Right atrium auricular region (tissue), 2 donors: Measurements from ENCODE around the gene SEC24B. TPM values are rescaled to one million over a fixed set of nuclear protein-coding genes. Genes with fewer than 3 reads are reported as not detected.
A peak's percentile ranks its signal among the peaks of the same experiment; 100 is the strongest.

ENCODE experiments used
- DNase-seq: peaks from one replicate; pipeline ENCODE4 v3.0.0-alpha.2; 2019; ENCODE audit warnings: low spot score
- H3K27ac ChIP-seq, 2 donors: fragments of 200-600 bp; sonication (generic); 1 replicate in 1 of 2; 2 replicates in 1 of 2; pipeline ENCODE4 v1.5.1; 2016 to 2019
- H3K27me3 ChIP-seq, 2 donors: fragments of 200-600 bp; sonication (generic); one replicate each; pipeline versions ENCODE4 v1.5.1 to v1.6.0; 2017 to 2019
- H3K36me3 ChIP-seq: fragments of 200-600 bp; sonication (generic); one replicate; pipeline ENCODE4 v1.5.1; 2016
- H3K4me1 ChIP-seq, 2 donors: fragments of 200-600 bp; sonication (generic); one replicate each; pipeline versions ENCODE4 v1.5.1 to v1.6.0; 2017 to 2019
- H3K4me3 ChIP-seq, 2 donors: fragments of 200-600 bp; sonication (generic); 1 replicate in 1 of 2; 2 replicates in 1 of 2; pipeline ENCODE4 v1.5.1; 2017 to 2019; ENCODE audit warnings: mild to moderate bottlenecking in 1 of 2, moderate library complexity in 1 of 2
- H3K9me3 ChIP-seq, 2 donors: fragments of 200-600 bp; sonication (generic); one replicate each; pipeline ENCODE4 v1.5.1; 2019
- total RNA-seq, 2 donors: library from RNA; depleted of rRNA; stranded (reverse); fragments of >200 nt; gene quantifications; one replicate each; pipeline ENCODE4 v1.1.0, GENCODE V29; 2016
- TF ChIP-seq, protein P1 (sequence below), 2 donors: fragments of 200-600 bp; sonication (generic); IDR thresholded peaks; one replicate each; pipeline ENCODE4 v1.5.1; 2019; ENCODE audit warnings: antibody characterized with exemption in 2 of 2

Gene SEC24B
- total RNA-seq, 2 donors from 2014 or later: 26.3 to 27.4 TPM

DNA sequence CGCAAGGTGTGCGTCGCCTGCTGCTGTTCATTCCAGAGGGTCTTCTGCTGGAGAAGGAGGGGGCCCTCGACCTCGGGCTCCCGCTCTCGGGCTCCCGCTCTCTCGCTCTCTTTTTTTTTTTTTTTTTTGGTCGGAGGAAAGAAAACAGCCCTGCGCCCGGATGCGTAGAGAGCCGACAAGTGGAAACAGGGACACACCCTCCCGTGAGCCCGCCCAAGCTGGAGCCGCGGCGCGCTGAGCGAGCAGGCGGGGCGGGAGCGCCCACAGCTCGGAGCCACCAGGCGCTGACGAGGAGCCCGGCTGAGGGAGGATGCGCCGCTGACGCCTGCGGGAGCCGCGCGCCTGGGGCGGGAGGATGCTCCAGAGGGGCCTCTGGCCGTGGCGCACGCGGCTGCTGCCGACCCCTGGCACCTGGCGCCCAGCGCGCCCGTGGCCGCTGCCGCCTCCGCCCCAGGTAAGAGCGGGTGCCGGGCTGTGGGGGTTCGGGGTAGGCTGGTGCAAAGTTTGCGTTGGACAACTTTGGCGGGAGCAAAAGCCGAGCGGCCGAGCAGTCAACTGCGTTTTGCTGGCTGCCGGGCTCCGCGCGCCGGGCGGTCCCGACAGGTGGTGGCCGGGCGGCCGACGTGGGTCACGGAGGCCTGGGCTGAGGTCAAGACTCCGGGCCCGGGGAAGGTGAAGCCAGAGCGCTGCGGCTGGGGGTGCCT lies 126.5 kb downstream of the SEC24B start, which contains the start of gene MCUB:
MCUB (plus strand) TSS at position 264 of the 704 bp plus-strand sequence; CDS start at position 356, 92 bp downstream.
- H3K4me1 ChIP-seq: peaks cover 0 to 25% of the 10 kb centered on the region in 2 donors
- H3K27ac ChIP-seq: peak within 1 kb of the TSS; percentile 87 to 97
- peak; percentile 90 for DNase-seq
- no peaks in the 10 kb centered on the region for H3K9me3 ChIP-seq
- no peaks in the 10 kb centered on the region for H3K27me3 ChIP-seq
- H3K36me3 ChIP-seq: no peaks in the 10 kb centered on the region
- peak within 1 kb of the TSS; percentile 77 to 90 for H3K4me3 ChIP-seq
- TF ChIP-seq, protein P1, sequence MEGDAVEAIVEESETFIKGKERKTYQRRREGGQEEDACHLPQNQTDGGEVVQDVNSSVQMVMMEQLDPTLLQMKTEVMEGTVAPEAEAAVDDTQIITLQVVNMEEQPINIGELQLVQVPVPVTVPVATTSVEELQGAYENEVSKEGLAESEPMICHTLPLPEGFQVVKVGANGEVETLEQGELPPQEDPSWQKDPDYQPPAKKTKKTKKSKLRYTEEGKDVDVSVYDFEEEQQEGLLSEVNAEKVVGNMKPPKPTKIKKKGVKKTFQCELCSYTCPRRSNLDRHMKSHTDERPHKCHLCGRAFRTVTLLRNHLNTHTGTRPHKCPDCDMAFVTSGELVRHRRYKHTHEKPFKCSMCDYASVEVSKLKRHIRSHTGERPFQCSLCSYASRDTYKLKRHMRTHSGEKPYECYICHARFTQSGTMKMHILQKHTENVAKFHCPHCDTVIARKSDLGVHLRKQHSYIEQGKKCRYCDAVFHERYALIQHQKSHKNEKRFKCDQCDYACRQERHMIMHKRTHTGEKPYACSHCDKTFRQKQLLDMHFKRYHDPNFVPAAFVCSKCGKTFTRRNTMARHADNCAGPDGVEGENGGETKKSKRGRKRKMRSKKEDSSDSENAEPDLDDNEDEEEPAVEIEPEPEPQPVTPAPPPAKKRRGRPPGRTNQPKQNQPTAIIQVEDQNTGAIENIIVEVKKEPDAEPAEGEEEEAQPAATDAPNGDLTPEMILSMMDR (IDR thresholded peaks at IDR 0.05): peak in 1 of 2 donors; percentile 29

DNA sequence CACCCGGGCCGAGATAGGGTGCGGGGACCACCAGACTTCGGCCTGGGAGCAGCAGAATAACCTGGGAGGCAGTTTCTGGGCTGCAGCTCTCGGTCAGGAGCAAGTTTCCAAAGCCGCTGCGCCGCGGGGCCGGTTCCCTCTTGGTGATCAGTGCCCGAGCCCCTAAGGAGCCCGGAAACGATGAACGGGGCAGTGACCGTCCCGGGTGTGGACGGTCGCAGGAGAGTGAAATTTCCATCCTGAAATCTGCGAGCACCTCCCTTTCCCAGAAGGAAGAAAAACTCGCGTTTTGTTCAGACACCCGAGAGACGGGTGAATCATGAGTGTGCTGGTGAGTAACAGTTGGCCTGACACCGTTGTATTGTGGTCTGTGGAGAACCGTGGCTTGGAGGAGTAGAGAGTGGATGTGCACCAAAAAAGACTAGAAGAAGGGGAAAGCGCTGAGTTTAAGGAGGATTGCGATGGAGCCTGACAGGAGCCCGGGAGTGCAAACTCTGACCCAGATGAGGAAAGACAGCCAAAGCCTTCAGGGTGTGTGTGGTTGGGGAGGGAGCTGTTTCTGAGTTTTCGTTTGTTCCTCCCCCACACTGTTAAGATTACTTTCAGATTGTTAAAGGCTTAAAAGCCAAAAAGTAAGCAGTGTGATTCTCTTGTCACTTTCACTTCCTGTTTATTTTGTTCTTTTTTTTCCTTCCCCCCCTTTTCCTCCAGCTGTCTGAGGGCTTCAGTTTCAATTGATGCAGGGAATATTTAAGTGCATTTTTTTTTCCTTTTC lies 127.3 kb downstream of the SEC24B start:
- TF ChIP-seq, protein P1 (IDR thresholded peaks at IDR 0.05): no peak

DNA sequence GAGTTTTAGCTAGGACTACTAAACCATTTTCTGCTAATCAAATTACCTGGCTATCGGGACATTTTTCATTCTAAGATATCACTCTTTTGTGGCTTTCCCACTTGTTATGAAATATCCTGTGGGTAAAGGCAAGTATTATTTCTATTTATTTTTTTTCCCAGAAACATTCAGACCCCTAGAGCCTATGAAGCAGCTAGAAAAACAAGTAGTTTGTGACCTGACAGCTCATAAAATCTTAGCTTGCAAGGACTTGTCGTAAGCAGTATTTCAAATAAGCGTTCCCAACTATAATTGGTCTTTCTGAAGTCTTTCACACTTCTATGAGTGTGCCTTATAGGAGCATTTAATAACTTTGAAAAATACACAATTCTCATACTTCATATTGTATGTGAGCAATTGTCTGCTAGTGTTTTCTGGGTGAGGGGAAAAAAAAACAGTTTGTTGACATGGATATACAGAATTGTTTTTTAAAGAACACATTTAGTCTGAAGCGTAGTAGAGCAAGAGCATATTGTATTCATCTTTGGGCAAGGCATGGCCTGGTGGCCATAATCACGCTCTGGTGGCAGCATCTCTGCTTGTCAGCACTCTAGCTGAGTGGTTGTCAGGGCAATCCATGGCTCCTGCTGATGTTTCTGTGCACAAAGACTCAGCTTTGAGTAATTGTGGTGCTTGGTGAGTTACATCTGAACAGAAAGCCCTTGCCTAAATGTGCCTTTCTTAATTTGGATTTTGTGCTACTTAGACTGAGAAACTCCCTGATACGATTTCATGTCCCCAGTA lies 129.0 kb downstream of the SEC24B start:
- Histone ChIP-seq H3K27me3 (no peaks in the 10 kb centered on the region), H3K9me3 (no peaks in the 10 kb centered on the region), H3K4me1 (peaks cover 0 to 25% of the 10 kb centered on the region in 2 donors), H3K27ac (no peak overlapping the region), H3K4me3 (no peak overlapping the region), H3K36me3 (no peaks in the 10 kb centered on the region)
- DNase-seq: no peak
- TF ChIP-seq, protein P1 (IDR thresholded peaks at IDR 0.05): no peak

More for the DNA sequence above, 127.3 kb downstream of the SEC24B start:
- H3K4me3 ChIP-seq: peak overlapping the region; percentile 77 to 90
- no peaks in the 10 kb centered on the region for H3K36me3 ChIP-seq
- no peaks in the 10 kb centered on the region for H3K9me3 ChIP-seq
- H3K4me1 ChIP-seq: peaks cover 0 to 25% of the 10 kb centered on the region in 2 donors
- H3K27ac ChIP-seq: peak overlapping the region; percentile 87 to 97
- H3K27me3 ChIP-seq: no peaks in the 10 kb centered on the region
- peak; percentile 74 for DNase-seq

DNA sequence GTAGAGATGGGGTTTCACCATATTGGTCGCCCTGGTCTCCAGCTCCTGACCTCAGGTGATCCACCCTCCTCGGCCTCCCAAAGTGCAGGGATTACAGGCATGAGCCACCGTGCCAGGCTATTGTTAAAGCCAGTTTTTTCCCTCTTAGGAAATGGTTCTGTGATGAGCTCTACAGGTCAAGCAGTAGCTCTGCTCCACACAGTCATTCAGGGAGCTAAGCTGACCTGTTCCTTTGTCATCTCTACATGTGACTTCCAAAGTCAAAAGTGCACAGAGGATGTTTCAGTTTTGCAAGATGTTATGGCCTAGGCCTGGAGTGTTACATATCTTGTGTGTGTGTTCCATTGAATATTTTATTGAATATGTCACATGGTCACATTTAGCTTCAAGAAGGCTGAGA lies 137.9 kb downstream of the SEC24B start:
- DNase-seq: no peak
- TF ChIP-seq, protein P1 (IDR thresholded peaks at IDR 0.05): no peak

DNA sequence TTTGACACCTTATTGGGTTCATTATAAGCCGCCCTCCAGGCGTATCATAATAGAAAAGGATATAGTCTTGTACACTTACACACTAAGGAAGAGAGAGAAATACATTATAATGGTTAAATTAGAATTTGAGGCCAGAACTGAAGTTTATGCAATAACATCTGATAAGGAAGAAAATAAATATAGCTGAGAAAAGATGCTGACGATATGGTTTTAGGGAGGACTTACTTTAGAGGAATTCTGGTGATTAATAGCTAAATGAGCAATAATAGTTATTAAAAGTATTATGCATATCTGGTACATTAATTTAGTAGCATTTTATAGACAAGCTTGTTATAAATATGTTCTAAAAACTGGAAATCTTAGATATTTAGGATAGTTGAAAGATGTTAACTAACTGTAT lies 138.5 kb downstream of the SEC24B start:
- Histone ChIP-seq H3K36me3 (no peaks in the 10 kb centered on the region), H3K27me3 (no peaks in the 10 kb centered on the region), H3K4me1 (peaks cover 0 to 18% of the 10 kb centered on the region in 2 donors), H3K4me3 (no peak overlapping the region), H3K9me3 (no peaks in the 10 kb centered on the region), H3K27ac (no peak overlapping the region)
- no peak for DNase-seq
- TF ChIP-seq, protein P1 (IDR thresholded peaks at IDR 0.05): no peak

More for the DNA sequence above, 137.9 kb downstream of the SEC24B start:
- no peaks in the 10 kb centered on the region for H3K27me3 ChIP-seq
- H3K9me3 ChIP-seq: no peaks in the 10 kb centered on the region
- no peak overlapping the region for H3K4me3 ChIP-seq
- peaks cover 0 to 15% of the 10 kb centered on the region in 2 donors for H3K4me1 ChIP-seq
- no peaks in the 10 kb centered on the region for H3K36me3 ChIP-seq
- H3K27ac ChIP-seq: no peak overlapping the region
